ENCODE data around the gene RALGDS.
A peak's percentile ranks its signal among the peaks of the same experiment; 100 is the strongest.

The RALGDS gene

DNA sequence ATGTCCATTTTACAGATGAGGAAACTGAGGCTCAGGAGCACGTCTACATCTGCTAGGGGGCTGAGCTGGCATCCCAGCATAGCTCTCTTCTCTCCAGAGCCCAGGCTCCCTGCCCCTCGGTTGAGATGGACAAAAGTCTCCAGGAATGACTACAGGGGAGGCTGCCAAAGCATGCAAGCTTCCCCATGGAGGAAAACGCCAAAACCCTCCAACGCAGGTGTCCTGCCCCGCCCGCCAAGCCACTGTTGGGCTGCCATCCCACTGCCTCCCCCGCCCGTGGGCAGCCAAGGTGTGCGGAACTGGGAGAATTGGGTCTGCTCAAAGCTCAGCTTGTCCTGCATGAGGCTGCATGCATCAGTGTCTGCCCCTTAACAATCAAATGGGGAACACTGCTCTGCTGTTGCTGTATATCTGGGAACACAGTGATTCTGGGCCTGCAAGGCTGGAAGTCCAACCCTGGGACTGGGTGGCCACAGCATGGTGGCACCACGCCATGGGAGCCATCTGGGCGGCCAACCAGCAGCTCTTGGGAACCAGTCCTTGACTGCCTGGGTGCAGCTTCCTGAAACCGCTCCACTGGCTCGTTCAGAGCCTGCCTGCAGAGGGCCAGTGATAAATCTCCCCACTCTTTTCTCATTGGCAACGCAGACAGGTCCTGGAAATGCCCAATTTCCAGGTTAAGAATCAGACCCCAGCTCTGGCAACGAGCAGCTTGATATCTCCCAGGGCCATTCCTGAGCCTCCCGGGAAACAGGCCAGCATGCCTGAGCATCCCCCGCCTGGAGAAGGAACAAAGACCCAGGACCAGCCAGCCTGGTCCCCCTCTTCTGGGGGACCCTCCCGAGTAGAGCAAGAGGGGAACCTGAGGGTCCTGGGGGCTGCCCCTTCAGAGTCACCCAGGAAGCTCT, 3.5 kb downstream of the RALGDS start:
- no peak for DNase-seq

DNA sequence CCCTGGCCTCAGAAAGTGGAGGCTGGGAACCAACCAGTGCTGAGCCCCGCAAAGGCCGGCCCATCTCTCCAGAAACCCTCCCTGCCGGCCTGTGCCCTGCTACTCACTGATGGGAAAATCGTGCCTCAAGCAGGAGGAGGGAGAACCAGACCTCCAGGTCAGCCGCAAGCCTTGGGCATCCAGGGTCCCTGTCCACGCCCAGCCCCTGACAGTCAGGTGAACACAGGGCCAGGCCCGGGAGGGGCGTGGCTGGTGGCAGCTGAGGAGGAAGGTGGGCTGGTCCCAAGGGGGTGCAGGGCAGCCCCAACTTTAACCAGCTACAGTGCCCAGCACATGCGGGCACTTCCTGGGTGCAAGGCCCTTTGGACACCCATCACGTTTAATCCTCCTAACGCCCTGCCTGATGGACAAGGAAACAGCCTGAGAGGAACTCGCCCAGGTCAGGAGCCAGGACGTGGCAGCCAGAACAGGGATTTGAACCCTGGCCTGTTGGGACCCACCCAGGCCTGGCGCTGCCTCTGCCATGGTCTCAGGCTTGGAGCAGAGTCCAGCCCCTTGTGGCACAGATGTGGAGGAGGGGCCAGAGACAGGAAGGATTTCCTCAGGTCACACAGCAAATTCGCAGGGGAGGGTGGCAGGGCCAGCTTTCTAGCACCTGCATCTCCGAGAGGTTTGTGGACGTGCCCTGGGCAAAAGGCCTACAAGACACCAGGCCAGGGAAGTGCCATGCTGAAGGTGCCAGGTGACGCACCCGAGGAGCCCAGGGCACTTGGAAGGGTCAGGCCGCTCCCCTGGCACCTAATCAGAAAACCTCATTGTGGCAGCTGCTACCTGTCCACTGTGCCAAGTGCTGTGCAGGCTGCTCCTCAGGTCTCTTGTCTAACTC, 4.5 kb downstream of the RALGDS start:
- DNase-seq: no peak

DNA sequence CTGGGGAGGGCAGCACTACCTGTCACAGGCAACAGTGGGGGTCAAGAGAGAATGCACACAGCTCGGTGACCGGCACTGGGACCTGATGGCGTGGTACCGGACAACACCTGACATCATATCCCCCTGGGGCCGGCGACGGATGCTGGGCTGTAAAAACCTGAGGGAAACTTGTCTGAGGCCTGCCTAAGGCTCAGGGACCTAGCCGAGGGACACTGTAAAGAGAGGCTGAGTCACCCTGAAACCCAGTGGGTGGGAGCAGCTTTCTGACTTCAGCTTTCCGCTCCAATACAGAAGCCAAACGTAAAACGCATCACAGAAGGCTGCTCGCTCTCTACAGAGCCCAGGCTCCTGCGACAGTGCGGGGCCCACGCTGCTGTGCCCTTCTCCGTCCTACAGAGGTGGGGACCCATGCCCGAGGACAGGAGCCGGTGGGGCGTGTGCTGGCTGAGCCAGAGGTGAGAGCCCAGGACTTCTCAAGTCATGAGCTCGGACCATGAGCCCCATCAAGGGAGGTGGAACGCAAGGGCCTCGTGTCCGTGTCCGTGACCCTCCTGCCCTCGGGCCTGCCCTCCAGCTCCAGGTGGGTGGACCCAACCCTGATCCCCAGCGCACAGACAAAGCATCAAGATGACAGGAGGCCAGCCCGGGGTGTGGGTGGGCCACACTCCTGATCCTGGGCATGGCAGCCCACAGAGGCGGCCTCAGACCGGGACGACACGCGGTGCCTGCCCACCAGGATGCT, 5.3 kb downstream of the RALGDS start:
- DNase-seq: peak; percentile 78 to 81

DNA sequence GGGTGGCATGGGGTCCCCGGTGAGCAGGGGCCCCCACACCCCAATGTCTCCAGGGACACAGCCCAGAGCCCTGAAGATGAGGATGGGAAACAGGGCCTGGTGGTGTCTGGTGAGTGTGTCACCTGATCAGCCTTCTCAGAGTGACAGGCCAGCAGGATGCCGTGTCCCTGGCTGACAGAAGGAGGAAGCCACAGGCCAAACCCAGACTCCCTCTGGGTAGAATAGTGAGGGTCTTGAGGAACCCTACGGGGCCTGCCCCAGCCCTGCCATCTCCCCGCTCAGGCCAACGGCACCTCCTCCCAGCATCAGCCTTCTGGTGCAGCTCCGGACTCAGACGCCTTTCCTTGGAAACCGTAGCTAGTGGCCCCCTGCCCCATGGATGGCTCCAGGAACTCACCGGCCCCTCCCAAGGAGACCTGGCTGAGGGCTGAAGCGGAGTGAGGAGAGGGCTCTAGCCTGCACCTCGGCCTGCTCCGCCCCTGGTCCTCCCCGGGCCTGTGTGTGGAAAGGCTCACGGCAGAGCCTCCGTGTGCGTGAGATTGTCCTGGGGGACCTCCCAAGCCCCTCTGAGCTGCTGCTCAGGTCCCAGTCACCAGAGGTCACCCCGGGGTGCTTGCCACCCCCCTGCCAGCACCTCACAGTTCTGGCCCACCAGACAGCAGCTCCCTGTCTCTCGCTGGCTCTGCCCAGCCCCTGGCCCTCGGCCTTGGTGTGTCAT, 6.0 kb downstream of the RALGDS start:
- no peak for DNase-seq

DNA sequence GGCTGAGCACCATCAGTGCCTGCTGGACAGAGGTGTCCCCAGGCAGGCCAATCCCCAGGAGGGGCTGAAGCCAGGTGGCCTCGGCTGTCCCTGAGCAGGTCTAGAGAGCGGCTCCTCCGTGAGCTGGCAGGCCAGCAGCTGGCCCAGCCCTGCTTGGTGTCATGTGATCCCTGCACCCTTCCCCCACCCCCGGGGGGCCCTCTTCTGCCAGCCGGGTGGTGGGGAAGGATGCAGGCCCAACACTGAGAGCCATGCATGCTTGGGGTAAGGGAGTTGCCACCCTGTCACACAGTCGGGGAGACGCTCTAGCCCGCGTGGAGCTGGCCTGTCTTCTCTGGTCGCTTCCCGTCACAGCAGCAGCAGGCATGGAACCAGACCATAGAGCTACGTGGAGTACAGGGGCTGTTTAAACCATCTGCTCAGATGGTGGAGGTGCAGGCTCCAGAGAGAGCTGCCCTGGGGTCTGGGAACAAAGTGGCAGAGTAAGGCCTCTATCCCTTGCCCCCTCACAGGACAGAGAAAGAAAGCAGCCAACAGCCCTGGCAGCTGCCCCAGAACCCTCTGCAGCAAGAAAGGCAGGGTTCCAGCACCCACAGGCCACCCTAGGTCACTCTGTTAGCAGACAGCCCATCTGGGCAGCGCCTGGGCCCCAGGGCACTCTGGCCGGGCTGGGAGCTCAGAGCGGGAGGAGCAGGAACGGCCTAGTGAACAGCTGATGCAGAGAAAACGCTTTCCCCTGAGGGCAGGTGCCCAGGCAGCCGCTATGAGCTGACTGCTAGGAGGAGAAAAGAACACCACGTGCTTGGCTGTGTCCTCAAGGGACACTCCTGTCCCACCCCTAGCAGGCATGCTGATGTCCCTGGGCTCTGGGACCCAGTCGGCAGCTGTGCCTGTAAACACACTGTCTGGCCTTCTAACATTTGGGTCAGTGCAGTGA, 6.8 kb downstream of the RALGDS start:
- no peak for DNase-seq

DNA sequence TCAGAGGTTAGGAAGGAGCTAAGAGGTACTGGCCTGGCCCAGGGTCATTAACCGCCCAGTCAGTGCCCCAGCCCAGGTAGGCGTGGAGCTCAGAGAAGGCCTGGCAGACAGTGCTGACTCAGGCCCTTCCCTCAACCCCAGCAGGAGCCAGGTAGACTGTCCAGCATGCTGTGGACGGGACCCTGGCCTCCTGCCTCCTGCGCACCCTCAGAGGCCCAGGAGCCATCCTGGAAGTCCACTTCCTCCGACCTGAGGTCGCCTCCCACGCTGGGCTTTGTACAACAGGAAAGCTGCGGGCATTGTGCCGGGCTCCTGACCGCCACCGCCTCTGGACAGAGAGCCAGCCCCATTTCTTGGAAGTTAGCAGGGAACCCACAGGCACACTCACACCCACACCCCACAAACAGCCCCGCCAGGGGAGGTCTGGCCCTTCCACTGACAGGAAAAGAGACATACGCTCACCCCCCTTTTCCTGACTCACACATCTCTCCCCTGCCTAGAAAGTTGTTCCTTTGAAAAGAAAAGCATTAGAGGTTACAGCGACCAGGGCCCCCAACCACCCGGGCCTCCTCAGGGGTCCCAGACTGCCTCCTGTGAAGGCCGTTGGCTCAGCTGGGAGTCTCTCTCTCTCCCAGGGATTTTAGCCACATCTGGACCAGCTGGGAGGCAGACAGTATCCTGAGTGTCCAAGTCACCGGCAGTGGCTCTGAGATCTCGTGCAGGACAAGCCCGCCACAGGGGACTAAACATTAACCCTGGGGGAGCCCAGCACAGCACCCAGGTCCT, 7.7 kb downstream of the RALGDS start:
- DNase-seq: peak in 1 of 2 experiments; percentile 49

DNA sequence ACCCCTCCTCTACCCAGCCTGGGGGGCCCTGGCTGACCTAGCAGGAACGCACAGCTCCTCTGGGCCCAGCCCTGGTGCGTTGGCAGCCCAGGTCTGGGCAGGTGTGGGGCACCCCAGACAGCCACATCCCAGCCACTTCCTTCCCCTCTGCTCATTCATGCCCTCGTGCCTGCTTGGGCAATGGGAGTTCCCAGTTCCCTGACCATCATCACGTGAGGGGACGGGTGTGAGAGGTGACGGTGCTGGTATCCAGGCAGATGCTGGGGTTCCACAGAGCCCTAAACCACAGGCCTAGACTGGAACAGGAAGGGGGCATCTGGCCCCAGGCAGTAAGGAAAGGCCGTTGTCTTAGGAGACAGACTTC, 8.4 kb downstream of the RALGDS start:
- no peak for DNase-seq

DNA sequence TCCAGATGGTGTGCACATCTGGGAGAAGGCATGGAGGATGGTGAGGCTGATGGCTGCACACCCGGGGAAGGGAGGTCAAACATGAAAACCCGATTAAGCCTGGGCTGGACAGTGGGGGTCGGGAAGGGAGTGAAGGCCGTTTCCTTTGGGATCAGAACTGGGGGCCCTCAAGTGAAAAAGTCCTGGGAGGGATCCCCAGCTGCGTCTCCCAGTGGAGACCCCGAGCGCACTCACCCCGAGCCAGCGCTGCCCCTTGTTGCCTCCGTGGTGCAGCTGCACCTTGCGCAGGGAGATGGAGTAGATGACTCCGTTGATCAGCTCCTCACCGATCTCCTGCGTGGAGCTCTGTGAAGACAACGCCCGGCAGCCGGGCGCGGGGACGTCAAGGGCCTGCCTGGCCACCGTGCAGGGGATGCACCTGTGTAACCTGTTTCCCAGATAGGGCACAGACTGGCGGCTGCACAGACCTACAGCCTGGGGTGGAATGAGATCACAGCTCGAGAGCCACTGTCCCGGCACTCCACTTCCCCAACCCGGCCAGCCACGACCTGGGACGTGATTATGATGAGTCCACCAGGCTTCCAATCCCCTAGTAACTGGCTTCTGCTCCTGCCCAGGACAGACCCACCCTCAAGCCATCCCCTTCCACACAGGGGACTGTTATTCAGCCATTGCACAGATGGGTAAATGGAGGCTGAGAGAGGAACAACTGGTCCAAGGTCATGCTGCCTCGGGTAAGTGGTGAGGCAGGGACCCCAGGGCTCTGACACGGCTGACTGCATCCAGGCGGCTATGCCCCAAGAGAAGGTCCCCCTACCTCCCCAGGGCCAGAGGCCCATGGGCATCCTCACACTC, 9.0 kb downstream of the RALGDS start:
- no peak for DNase-seq

DNA sequence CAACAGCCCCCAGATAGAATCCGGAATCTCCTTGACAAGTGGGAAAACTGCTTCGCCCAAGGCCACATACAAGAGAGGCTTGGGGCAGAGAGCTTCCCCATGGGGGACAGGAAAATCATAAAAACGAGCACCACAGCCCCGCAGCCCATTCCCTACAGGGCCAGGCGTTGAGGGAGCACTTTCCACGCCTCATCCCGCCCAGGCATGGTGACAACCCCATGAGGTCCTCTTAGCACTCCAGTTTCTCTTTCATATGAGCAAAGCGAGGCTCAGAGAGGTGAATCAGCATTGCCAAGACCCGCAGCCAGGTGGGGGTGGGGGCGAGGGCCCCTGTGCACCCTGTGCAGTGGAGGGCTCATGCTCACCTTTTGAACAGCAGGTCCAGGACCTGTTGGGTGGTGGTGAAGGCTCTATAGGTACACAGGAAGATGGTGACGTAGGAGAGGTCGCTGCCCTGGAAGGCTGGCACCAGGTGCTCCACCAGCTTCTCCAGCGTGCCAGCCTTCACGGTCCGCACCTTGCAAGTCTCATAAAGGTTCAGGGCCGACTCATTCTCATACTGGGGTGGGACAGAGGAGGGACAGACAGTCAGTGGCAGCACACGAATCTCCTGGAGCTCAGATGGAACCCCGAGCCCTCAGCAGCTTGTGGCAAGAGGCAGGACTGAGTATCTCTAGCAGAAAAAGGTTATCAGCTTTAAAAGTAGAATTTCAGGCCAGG, 10.9 kb downstream of the RALGDS start:
- DNase-seq: no peak

DNA sequence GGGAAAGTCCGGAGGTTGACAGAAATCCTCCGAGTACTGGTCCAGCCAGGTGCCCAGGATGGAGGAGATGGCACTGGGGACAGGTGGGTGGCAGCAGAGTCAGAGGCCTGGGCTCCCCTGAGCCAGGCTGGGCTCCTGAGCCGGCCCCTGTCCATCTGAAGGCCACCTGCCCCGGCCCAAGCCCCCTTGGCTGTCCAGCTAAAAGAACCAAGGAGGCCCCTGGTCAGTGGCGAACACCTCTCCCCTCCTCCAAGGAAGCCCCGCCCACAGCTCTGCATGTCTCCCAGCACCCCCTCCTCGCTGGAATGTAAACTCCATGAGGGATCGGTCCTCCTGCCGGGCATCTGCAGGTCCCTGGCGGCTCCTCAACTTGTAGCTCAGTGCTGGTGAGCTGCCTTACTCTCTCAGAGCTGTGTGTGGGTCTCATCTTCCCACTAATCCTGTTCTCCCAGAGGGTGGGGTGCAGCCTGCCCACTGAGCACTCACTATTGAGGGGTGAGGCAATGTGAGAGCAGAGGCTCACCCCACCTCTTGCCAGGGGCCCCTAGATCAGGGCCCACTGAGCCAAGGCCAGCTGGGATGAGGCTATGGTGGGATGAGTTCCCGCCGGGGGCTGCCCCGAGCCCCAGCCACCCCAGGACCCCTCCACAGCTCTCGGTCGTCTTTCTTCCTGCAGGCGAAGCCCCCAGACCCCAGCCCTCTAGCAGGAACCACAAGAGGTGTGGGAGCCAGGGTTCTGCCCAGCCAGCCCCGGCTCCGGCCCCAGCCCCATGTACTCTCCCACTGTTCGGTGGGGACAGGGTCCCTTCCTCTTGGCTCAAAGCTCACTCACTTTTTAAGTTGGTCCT, 12.0 kb downstream of the RALGDS start:
- no peak for DNase-seq

DNA sequence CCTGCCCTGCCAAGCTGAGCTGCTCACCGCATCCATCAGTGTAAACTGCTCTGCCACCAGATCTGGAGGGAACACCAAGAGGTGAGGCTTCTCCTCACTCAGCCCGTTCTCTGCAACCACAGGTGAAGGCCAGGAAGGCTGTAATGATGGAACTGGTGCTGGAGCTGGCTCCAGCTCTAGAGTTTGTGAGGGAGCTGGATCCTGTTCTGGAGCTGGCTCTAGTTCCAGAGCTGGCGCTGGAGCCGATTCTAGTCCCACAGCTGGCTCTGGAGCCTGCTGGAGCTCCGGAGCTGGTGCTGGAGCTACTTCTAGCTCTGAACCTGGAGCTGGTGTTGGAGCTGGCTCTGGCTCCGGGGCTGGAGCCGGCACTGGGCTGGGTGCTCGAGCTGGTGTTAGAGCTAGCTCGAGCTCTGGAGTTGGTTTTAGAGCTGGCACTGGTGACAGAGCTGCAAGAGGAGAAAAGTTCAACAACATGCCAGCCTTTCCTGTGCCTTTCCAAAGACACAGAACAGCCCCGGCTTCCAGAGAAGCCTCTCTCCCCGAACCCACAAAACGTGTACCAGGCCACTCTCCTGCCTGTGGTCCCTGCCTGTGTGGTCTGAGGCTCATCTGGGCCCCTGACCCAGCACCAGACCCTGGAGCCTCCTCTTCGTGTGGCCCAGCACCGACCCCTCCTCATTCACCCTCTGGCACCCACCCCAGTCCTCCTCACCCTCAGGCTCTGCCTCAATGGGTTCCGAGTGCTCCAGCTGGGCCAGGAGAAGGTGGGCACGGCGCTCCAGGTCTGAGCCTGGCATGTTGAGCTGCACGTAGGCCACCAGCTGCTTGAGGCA, 12.9 kb downstream of the RALGDS start:
- DNase-seq: no peak

DNA sequence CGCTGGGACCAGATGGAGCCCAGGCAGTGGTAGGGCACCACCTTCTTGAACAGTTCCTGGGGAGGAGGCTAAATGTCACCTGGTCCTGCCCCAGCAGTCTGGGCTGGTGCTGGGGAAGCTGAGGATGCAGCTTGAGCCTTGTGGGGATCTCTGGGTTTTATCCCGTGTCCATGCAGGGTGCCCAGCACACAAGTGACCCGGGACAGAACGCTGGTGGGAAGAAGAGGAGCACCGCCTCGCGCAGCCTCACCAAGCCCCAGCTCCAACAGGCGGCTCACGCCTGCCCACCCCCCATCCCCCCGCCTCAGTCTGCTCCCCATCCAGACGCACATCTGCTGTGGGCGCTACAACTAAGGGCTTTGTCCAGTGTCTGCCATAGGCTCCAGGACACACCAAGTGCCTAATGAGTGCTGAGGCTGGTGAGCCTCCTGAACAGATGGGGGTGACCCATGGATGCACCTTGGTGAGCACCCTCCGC, 13.8 kb downstream of the RALGDS start:
- DNase-seq: no peak

DNA sequence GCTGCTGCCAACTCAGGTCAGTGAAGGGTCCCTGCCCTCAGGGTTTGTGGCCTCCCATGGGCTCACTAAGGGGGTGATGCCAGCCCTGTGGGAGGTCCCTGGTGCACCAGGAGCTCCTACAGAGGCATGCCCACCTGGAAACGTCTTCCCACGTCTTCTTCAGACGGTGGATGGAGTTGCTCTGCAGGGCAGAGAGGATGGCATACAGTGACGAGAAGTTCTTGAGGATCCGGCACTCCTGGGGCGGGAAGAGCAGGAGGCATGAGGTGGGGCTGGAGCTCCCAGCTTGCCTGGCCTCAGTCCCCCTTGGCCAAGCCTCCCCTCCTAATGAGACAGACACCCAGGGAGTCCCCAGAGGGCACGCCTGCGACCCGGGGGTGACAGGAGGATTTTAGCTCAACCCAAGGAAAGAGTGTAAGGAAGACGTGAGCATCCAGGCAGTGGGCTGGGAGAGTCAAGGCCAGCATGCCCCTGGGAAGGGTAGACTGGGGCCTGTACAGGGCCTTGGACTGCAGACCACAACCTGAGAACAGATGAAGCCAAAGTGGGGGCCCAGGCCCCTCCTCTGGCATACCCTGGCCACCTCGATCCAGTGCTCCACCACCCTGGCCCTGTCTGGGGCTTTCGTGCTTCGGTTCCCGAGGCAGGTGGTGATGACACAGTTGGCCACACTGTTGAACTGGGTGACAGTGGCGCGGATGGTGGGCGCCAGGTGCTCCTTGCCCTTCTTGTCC, 14.4 kb downstream of the RALGDS start:
- DNase-seq: no peak

DNA sequence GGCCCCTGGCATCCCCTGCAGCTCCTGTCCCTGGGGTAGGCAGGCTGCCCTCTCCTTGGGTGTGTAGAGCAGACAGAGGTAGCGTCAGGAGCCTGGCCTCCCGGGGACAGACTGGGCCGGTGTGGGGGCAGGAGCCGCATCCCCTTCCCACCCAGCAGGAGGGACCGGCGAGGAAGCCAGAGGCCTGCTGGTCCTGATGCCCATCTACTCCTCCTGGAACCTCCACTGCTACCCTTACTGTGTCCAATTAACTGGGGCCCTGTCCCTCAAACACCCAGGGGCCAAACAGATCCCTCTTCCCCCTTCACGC, 15.6 kb downstream of the RALGDS start:
- no peak for DNase-seq

DNA sequence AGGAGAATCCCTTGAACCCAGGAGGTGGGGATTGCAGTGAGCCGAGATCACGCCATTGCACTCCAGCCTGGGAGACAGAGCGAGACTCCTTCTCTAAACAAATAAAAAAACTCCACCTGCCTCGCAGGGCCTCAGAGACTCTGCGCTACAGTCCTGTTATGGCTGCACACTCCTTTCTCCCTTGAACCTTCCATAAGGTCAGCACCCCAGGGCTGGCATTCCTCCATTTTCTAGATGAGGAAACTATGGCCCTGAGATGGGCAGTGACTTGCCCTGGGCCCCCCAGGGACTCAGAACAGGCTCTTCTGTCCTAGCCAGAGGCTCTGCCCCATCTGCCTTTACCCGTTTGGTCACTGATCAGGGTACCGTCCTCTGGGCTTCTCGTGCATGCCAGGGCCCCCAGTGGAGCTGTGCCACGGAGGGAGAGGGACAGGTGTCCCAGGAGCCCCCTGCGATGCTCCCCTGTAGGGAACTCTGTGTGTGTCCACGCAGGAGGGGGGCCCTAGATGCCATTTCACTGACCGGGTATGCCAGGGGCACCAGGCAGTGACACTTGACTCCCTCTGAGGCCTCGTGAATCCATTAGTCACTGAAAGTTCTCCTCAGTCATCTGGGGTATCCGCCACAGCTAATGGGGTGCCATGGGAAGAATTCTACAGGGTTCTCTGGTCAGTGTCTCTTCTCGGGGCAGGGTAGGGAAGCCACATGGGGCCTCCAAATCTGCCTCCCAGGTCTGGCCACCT, 16.2 kb downstream of the RALGDS start:
- no peak for DNase-seq
